Activated naive CD8-positive, alpha-beta T cell treated with anti-CD3 and anti-CD28 coated beads, Interleukin-2, amount 50 U/mL, for 16 hours (primary cell): ENCODE measurements around the gene SLC9C1.

Experiments used
- DNase-seq: peaks from one replicate; pipeline ENCODE4 v3.0.0-alpha.2; 2020; ENCODE audit warnings: low read depth, low spot score

SLC9C1 gene

DNA sequence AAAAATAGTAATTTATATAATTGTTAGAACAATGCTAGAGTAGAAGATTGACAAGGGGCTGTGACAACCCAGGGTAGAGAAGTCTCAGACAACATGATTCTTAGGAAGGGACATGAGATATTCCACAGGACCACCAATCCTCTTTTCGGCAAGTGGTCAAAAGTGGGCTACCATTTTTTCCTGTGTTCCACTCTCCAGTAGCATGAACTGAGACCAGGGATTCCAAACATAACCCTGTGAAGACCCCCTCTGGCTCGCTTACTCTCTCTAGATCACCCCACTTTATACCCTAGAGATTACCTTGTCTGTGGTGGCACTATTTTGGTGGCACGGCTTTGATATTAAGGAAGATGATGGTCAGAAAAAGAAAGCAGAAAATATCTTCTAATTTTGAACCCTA lies 161.9 kb downstream of the SLC9C1 start:
- DNase-seq, result no peak

DNA sequence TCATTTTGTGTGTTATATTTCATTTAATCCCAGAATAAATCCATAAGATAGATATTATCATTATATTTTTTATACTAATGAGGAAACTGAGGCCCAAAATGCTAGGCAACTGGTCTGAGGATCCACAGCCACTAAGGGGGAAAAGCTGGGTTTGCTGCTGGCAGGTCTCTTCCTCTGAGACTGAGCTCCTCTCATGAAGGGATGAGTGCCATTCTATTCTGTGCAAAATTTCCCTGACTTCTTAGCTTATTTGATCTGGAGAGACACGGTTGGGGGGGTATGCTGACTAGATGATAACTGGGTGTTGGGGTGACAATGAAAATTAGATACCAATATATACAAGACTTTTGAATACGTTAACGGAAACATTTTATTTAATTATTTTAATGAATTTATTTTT lies 162.9 kb downstream of the SLC9C1 start:
- no peak for DNase-seq

DNA sequence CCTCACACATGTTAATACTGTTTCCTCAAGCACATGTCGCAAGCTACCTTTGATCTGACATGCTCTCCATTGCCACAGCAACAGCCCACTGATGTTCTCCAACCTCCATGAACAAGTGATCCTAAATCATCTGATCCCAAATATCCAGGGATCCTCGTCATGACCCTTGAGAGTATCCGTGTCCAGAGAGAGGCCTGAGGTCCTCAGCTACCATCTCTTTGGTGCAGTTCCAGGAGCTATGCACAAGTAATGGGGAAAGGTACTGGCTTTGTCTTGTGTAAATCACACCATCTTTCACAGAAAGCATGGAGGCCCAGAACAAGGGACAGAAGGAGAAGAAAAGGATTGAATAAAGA lies 163.4 kb downstream of the SLC9C1 start:
- no peak for DNase-seq

DNA sequence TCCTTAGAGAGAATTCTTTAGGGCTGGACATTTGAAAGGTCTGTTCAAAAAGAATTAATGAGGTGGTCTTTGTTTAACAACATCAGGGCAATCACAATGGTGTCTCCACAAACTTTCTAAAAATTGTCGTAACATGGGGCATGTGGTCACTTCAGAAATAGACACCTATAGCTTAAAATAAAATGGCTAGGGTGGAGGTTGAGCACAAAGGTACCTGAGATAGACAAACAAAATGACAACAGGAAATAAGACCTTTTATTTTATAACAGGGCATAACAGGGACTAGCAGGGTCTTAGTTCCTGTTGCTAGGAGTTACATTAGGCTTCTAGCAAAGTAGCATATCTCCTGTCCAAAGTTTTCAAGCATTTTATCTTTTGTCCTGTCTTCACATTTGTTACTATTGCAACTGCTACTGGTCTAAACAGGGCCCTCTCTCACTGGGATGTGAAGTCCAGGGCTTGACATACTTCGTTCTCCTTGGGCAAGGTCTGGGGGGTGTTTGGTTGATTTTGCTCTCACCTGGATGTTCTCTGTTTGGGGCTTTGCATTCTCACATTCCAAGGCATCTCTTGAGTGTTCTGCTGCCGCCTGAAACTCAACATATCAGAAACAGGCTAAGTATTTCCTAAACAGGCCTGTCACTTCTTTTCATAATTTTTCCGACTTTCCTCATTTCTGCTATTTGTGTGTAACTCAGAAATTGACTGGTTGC lies 163.9 kb downstream of the SLC9C1 start:
- DNase-seq, result no peak

DNA sequence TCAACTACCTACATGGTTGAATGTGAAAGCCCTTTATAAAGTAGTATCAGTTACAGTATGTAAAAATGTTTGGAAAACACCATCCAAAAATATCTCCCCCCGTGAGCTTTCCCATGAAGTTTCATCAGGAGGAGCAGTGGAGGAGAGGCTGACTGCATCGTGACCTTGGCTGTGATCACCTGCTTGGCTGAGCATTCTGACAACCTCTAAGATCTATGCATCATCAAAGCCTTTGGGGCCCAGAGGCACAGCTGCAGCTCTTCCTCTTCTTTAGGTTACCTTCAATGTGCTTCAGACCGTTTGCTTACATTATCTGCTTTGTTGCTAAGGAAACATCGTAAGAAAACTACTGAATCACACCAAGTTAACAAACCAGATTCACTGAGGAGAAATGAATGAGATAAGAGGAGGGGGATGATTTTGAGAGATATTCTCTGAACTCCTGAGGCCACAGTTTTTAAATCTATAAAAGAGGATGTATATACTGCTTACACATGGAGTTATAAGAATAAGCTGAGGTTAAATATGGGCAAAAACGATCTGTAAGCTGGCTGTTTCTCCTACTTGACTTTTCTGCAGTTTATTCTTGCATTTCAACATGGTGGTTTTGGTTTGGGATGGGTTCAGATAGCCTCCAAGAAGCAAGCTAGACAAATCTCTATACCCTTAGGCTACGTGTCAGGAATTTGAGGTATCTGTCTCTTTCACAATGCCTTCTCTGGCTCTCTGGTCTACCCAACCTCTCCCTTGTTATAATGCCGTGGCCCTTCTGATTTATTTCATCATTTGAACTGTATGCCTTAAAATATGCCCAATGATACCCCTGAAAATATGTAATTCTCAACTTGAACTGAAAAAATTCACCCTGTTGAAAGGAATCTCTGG lies 164.9 kb downstream of the SLC9C1 start:
- DNase-seq, result no peak

DNA sequence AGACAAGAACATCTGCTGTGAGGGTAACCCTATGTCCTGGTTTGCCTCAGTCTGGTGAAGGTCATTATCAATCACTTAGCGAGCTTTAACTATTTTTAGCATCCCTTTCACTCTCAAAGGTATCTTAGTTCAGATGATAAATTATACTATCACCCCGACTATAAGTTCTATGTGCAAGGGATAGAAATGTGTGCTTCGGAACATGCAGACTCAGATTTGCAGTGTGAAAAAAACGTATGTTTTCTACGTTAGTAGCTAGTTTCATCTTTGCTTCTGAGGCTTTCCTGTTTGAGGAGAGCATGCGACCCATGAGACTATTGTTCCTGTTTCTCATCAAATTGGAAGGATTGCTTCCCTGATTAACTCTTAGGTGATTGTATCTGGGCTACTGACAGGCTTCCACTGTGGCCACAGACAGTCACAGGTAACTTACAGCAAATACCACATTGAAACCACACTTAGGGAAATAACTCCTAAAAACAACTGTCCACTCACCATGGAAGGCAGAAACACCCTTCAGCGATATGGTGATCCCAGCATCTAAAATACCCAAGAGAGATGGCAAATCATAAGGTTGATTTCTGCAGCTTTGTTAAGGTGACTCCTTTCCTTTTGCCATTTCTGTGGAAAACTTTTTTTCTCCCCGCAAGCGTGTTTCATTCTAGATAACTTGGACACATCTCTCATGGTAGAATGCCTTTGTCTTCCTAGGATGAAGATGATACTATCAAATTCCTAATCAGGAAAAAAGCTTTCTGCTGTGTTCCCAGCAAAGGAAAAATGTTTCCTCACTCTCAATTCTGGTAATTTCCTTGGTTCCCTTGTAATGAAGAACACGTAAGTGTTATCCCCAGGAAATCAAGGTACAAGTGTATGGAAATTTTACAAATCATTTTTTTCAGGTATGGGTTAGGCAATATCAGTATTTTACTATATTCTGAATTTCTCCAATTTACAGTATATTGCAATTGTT lies 166.2 kb downstream of the SLC9C1 start:
- DNase-seq, result no peak

DNA sequence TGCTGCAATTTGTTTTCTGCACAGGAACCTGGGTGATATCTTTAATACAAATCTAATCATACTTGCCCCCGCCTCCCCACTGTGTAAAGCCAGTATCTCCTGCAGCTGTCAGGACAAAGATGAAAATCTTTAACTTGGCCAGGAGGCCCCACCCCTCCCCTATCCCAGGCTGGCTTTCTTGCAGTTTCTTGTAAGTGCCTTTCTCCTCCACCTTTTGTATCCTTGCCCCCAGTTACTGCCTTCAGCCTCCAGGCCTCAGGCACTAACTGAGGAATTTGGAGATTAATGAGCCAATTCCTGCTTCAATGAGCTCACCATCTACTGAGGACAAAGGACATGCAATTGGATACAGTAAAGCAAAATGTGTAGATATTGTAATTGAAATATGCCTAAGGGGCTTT lies 167.5 kb downstream of the SLC9C1 start:
- DNase-seq, result no peak

DNA sequence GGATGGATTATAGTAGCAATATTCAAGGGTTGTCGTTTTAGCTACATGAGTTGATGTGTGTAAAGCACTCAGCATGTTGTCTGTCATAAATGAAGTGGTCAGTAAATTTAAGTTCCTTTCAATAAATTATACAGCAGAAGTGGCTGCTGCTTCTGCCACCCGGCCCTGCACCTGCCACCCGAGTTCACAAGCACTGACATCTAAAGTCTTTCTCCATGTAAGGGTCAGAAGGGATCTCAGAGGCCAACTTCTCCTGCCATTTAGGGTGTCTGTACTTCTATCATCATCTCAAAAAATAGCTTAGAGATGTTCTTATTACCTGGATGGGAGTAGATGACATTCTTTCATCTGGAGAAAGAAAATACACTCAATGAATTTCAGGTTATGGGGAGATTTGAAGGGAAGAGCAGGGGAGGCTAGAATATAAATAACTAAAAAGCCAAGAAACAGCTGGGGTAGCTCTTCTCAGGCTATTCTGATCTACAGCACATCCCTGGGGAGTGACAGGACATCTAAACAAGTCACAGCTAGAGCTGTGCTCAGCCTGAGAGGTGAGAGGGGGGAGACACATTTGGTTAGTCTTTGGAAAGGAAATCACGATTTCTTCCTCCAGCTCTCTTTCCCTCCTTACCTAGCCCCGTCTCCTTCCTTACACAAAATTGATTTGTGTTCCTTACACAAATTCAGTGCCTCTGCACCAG lies 169.0 kb downstream of the SLC9C1 start:
- DNase-seq, result no peak

DNA sequence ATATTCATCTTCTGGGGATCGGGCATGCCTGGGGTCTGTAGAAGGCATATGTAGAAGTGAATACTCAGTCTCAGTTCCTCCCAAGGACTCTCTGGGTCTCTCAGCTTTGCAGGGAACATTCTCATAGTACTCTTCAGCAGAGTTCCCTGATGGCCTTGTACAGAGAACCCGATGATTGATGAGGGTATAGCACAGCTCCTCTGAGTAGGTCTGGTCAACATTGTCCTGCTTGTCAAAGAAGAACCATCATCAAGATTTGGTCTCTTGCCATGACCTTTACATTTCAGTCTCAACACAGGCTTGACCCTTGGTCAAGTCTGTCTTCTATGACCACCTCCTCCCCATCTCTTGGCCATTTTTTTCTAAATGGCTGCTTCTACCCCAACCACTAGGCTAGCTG lies 170.5 kb downstream of the SLC9C1 start:
- DNase-seq, result no peak

DNA sequence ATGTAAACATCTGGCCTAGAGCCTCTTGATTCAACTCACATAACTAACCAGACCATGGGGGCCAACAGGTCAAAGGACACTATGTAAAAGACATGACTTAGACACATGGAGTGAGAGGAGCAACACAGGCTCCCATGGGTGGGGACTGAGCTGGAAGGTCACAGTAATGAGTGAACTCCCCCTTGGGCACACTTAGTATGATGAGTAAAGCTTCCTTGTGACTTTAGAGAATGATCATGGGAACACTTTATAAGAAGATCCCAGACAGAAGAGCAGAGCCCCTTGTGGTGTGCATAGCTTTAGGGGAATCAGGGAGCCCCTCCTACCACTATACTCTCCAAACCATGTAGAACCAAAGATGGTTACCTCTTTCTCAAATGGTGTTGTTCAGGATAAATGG lies 171.1 kb downstream of the SLC9C1 start:
- no peak for DNase-seq

DNA sequence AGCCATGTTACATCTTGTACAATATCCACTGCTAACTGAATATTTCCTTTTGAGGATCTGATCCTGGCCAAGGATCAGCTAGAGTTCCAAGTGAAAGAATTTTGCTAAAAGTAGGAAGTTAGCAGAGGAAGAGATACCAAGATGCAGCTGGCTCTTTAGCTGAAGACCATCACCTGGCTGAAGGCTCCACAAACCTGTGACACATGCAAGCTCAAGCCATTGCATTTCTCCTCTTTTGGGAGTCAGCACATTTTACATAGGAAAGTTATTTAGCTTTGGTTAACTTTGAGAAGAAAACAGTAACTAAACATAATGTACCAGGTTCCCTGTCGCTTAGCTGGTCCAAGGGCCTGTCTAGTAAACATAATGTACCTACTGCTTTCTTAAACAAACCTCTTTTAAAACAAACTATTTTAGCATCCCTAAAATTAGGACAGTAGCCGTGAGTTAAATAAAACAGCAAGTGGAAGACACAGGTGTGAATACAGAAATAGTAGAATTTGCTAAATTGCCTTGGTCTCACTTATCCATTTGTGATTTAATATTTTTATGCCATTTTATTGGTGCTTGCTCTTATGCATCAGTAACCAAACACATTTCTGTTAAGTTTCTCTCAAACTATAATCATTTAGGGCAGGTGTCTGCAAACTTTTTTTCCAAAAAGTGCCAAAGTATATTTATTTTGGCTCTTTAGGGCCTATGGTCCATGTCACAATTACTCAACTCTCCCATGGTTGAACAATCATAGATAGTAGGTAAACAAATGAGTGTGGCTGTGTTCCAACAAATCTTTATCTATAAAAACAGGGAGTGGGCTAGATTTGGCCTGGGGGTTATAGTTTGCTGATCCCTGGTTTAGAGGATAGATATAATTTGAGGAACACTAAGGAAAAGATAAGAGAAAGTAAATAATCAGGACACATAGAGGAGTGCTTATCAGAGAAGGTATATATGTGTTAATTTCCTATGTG lies 172.2 kb downstream of the SLC9C1 start:
- DNase-seq, result no peak

DNA sequence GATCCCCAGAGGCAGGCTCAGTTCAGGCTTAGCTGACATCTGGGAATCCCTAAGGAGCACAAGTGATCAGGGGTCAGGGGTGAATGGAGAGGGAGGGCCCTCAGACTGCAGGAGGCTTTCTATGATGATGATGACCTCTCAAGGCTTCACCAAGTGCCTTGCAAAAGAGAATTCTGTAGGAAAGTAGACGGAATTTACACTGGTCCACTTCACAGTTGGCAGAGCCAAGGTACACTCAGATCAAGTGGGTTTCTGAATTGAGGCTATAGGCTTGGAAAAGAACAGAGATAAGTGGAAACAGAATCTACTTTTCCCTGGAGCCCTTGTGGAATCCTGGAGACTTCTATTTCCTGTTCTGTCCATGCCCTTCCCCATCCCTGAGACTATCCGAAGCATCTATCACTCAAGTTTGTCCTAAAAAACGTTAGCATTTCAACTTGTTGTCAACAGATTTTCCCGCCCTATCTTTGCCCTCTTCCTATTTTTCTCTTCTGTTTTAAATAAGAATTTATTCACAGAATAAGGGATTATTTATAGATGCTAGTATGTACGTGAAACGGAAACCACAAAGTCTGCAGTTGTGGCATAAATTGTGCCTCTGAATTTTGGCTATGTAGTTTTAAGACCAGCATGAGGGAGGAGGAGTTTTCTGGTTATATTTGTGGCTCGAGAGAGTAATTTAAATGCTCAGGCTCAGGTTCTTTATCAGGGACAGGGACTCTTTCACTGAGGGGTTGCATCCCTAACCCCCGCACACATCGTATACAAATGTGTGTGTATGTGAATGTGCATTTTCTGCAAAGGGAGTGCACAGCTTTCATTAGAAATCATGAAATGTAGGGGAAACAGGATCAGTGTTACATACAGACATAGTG lies 173.8 kb downstream of the SLC9C1 start:
- no peak for DNase-seq

DNA sequence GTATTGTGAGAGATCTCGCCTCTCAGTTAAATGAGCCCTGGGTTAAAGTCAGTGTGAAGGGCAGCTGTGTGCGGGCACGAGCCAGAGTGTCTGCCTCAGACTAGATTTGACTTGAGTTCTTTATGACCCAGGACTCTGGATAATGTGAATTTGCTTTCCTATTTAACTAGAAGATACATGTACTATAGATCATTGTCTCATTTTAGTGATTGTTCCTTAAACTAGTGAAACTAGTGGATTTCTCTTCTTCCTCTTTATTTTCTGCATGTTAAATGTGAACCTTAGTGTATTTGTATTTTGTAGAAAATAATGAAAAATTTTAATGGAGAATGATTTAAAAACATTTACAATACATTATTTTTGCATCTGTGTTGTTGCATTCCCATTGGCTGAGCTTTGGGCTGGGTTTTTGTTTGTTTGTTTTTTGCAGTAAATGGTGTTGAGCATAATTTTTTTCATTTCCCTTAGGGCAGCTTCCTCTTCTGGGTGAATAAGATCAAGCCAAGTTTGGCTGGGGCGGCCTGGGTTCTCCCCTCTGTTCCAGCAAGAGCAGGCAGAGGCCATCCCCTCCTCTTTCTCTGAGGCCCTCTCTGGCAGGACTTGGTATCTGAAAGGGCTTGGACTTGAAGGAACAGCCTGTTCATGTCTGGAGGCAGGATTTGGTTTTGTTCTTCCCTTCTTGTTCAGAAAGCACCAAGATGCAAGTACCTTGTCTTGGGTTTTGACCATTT lies 176.0 kb downstream of the SLC9C1 start:
- DNase-seq, result no peak

DNA sequence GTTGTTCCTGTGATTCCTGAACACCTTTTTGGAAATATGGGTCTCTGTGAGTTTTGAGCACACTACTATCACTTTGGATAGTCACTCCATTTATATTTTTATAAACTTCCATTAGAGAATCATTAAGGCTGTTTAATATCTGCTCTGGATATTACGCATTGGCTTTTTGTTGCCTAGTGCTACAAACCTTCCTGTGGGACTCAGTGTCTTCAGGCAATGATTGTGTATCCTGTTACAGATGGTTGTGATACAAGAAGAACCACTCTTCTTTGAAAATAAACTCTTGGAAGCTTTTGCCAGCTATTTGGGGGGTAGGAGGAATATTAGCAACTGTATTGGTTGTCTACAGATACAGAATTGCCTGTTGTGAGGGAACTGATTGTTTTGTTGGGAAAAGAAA lies 176.6 kb downstream of the SLC9C1 start:
- no peak for DNase-seq

DNA sequence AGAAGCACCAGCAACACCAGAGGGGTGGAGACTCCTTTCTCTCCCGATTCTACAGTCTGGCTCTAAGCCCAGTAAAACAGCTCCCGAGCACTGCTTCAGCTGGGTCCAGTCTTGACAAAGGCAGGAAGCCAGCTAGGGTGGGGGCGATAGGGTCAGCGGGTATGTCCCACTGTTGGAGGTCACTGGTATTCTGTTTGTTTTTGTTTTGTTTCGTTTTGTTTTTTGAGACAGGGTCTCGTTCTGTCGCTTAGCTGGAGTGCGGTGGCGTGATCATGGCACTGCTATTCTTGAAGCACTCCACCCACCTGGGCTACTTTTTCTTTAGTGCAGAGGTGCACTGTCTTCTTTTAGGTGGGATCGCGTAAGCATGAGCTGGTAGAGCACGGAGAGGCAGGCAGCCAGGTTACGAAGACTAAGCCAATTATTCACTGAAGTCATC lies 177.2 kb downstream of the SLC9C1 start:
- DNase-seq, result no peak

DNA sequence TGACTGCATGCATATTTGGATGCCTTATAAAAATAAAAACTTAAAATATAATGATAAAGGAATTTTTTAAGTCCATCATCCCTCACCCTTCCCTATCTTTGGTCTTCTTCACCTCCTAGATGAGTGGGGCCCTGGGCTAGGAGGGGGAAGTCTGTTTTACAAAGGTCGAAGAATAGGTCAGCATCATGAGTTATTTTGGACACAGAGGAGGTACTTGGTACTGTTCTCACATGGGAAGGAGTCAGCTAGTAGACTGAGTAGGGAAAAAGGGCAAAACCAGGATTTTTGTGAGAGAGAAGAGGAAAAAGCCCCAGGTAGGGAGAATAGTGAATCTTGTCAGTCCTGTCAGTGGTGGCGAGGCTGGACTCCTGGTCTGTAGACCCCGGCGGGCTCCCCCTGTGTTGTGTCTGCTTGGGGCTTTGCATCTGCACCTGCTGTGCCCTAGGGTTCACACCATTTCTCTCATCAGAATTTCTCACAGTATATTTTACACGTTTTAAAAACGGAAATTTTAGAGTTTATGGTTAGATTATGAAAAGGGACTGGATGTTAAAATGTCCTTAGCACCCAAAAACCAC lies 178.1 kb downstream of the SLC9C1 start:
- no peak for DNase-seq

DNA sequence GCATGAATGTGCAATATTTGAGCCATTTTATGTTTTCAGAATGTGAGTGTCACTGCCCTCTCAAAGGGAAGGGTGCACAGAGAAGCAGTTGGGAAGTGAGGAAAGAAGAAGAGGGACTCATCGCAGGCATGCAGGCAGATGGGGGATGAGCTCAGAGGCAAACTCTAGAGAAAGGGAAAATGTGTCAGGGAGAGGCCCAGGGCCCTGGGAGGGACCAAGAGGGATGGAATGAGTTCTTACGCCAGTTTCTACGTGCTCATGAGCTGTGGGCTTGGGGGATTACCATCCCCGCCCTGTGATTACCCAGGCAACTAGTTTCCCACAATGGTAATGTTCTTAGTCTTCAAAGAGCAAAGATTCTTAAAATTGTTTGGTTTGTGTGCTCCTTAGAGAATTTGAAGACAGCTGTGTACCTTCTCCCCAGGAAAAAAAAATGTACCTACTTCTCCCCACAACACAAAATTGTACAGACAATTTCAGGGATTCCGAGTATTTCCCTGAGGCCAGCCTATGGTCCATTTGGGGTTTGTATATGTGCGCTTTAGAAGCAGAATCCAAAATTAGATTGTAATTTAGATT lies 178.8 kb downstream of the SLC9C1 start:
- DNase-seq, result no peak
